OCI-LY3 (cell line): ENCODE data around the gene KCNN3.

Experiments used
- H2AFZ ChIP-seq: fragments of 200-600, 300-600 bp; shearing (Covaris generic); 2 replicates; pipeline ENCODE4 v1.6.0; 2014; ENCODE audit warnings: antibody characterized with exemption, low read depth, low read length
- H3K27ac ChIP-seq: fragments of 200-600, 300-600 bp; sonication (generic); 2 replicates; pipeline ENCODE4 v1.5.1; 2014; ENCODE audit warnings: mild to moderate bottlenecking, low read length, moderate library complexity, mixed read lengths
- H3K27me3 ChIP-seq: fragments of 200-600, 300-600 bp; sonication (generic); 2 replicates; pipeline ENCODE4 v1.6.1; 2014; ENCODE audit warnings: low read depth, low read length, mixed read lengths
- H3K36me3 ChIP-seq: fragments of 200-600, 300-600 bp; sonication (generic); replicated peaks from 2 replicates; pipeline ENCODE3; 2014; ENCODE audit warnings: low read depth, low read length, mixed read lengths
- H3K4me1 ChIP-seq: fragments of 300-600, 200-600 bp; sonication (generic); 2 replicates; pipeline ENCODE4 v1.6.1; 2014; ENCODE audit warnings: low read length, mixed read lengths
- H3K4me2 ChIP-seq: fragments of 200-600, 300-600 bp; sonication (generic); 2 replicates; pipeline ENCODE4 v1.6.1; 2014; ENCODE audit warnings: low read length, mixed read lengths
- H3K4me3 ChIP-seq: fragments of 300-600, 200-600 bp; sonication (generic); 2 replicates; pipeline ENCODE4 v1.5.1; 2014; ENCODE audit warnings: antibody characterized with exemption, mild to moderate bottlenecking, low read length, moderate library complexity
- H3K79me2 ChIP-seq: fragments of 300-600, 200-600 bp; shearing (Covaris generic); 2 replicates; pipeline ENCODE4 v1.6.1; 2014; ENCODE audit warnings: mild to moderate bottlenecking, low read length, mixed read lengths
- H3K9ac ChIP-seq: fragments of 300-600, 200-600 bp; shearing (Covaris generic); 2 replicates; pipeline ENCODE4 v1.6.0; 2014; ENCODE audit warnings: mild to moderate bottlenecking, low read length, moderate library complexity
- H3K9me3 ChIP-seq: fragments of 200-600, 300-600 bp; shearing (Covaris generic); 2 replicates; pipeline ENCODE4 v1.6.1; 2014; ENCODE audit warnings: low read length, mixed read lengths; ENCODE audit not compliant: insufficient read depth
- H4K20me1 ChIP-seq: fragments of 200-600, 300-600 bp; sonication (generic); 2 replicates; pipeline ENCODE4 v1.6.1; 2016; ENCODE audit warnings: low read length, mixed read lengths; ENCODE audit not compliant: insufficient read depth
- EZH2phosphoT487 ChIP-seq: fragments of 200-600 bp; shearing (Covaris generic); IDR thresholded peaks from 2 replicates; pipeline ENCODE4 v1.6.1; 2018; ENCODE audit warnings: antibody characterized with exemption, mixed run types, low read depth
- TF ChIP-seq, protein P1 (sequence below): fragments of 200-600, 300-600 bp; sonication (generic); IDR thresholded peaks from 2 replicates; pipeline ENCODE4 v1.5.1; 2014; ENCODE audit warnings: antibody characterized with exemption, low read length, low read depth

KCNN3 gene

DNA sequence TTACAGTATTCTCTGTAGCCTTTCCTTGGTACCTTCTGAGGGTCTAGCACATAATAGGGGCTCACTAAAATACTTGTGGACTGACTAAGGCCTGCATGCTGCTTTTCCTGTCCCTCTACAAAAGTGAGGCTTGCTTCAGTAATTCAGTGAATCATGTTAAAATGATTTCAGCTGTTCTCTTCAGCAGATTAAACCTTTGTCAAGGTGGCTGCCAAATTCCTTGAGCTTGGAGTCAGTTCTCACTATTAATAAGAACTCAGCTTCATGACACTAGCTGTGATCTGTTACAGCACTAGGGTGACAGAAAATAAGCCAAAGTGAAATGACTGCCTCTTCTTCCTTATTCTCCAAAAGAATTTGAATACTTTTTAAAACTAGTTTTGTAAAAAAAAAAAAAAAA lies 128.8 kb downstream of the KCNN3 start:
- H3K4me2 ChIP-seq: no peak overlapping the region
- no peak overlapping the region for H2AFZ ChIP-seq
- H3K4me3 ChIP-seq: no peak overlapping the region
- no peaks in the 10 kb centered on the region for H3K9me3 ChIP-seq
- H3K27ac ChIP-seq: no peak overlapping the region
- H3K4me1 ChIP-seq: no peaks in the 10 kb centered on the region
- TF ChIP-seq EZH2phosphoT487: no peak
- TF ChIP-seq, protein P1, sequence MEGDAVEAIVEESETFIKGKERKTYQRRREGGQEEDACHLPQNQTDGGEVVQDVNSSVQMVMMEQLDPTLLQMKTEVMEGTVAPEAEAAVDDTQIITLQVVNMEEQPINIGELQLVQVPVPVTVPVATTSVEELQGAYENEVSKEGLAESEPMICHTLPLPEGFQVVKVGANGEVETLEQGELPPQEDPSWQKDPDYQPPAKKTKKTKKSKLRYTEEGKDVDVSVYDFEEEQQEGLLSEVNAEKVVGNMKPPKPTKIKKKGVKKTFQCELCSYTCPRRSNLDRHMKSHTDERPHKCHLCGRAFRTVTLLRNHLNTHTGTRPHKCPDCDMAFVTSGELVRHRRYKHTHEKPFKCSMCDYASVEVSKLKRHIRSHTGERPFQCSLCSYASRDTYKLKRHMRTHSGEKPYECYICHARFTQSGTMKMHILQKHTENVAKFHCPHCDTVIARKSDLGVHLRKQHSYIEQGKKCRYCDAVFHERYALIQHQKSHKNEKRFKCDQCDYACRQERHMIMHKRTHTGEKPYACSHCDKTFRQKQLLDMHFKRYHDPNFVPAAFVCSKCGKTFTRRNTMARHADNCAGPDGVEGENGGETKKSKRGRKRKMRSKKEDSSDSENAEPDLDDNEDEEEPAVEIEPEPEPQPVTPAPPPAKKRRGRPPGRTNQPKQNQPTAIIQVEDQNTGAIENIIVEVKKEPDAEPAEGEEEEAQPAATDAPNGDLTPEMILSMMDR: no peak
- H4K20me1 ChIP-seq: no peaks in the 10 kb centered on the region
- no peak overlapping the region for H3K9ac ChIP-seq
- H3K79me2 ChIP-seq: no peaks in the 10 kb centered on the region
- H3K27me3 ChIP-seq: peaks cover 49% of the 10 kb centered on the region
- H3K36me3 ChIP-seq: no peaks in the 10 kb centered on the region

DNA sequence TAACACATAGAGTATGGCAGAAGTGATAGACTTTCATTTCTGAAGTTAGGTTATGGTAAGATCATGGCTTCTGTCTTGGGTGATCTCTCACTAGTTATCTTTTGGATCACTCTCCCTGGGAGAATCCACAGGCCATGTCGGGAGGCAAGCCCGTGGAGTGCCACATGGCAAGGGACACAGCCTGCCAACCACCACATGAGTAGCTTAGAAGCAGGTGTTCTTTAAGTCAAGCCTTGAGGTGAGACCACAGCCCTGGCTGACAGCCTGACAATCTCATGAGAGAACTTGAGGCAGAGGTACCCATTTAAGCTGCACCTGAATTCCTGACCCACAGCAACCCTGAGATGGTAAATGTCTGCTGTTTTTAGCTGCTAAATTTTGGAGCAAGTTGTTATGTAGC lies 130.4 kb downstream of the KCNN3 start:
- H3K27me3 ChIP-seq: peaks cover 49% of the 10 kb centered on the region
- H3K4me3 ChIP-seq: no peak overlapping the region

DNA sequence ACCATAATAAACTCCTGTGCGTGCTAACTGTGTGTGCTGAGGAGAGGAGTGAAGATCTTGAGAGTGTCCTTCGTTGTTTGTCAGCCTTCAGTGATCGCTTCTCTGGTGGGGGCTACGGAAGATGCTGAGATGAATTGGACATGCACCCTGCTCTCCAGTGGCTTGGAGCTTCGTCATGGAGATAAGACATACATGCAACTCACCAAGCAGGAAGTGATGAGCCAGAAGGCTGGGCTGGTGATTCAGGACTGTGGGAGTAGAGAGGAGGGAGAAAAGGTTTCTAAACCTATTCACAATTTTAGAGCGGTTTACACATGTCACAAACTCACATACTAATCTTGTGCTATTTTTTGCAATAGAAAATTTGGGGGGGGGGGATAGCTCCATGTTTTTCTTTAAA lies 133.2 kb downstream of the KCNN3 start:
- Histone ChIP-seq H3K9ac (no peak overlapping the region), H3K4me3 (no peak overlapping the region), H3K4me2 (no peak overlapping the region), H3K9me3 (no peaks in the 10 kb centered on the region), H3K27me3 (peaks cover 49% of the 10 kb centered on the region), H3K27ac (no peak overlapping the region), H2AFZ (no peak overlapping the region), H3K79me2 (no peaks in the 10 kb centered on the region), H3K36me3 (no peaks in the 10 kb centered on the region), H3K4me1 (no peaks in the 10 kb centered on the region), H4K20me1 (no peaks in the 10 kb centered on the region)
- TF ChIP-seq, protein P1: no peak
- no peak for TF ChIP-seq EZH2phosphoT487

More for the DNA sequence above, 130.4 kb downstream of the KCNN3 start:
- Histone ChIP-seq H3K9ac (no peak overlapping the region), H3K4me1 (no peaks in the 10 kb centered on the region), H4K20me1 (no peaks in the 10 kb centered on the region), H3K79me2 (no peaks in the 10 kb centered on the region), H3K27ac (no peak overlapping the region), H2AFZ (no peak overlapping the region), H3K4me2 (no peak overlapping the region), H3K36me3 (no peaks in the 10 kb centered on the region), H3K9me3 (no peaks in the 10 kb centered on the region)
- no peak for TF ChIP-seq EZH2phosphoT487
- TF ChIP-seq, protein P1: no peak

DNA sequence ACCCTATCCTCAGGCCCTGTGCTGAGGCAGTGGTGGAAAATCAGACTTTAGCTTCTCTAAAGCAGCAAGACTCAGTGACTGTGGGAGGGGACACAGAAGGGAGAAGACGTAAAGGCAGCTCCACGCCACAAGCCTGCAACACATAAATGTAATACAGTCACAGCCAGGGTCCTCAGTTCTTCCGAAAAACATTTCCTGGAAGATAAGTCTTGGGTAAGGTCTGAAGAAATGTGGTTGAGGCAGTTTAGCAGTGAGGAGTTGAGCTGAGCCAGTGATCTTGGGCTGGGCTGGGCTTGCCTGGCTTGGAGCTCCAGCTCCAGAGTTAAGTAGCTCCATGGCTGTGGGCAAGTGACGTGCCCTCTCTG lies 134.3 kb downstream of the KCNN3 start:
- H3K4me1 ChIP-seq: no peaks in the 10 kb centered on the region
- H3K79me2 ChIP-seq: no peaks in the 10 kb centered on the region
- H3K9ac ChIP-seq: no peak overlapping the region
- TF ChIP-seq, protein P1: no peak
- no peak for TF ChIP-seq EZH2phosphoT487
- no peak overlapping the region for H2AFZ ChIP-seq
- no peaks in the 10 kb centered on the region for H3K36me3 ChIP-seq
- H3K9me3 ChIP-seq: no peaks in the 10 kb centered on the region
- H3K27me3 ChIP-seq: peaks cover 44% of the 10 kb centered on the region
- H3K27ac ChIP-seq: no peak overlapping the region
- H4K20me1 ChIP-seq: no peaks in the 10 kb centered on the region
- H3K4me3 ChIP-seq: no peak overlapping the region
- no peak overlapping the region for H3K4me2 ChIP-seq
